Measurements from ENCODE around the gene CHRNA4. TPM values are rescaled to one million over a fixed set of nuclear protein-coding genes. Genes with fewer than 3 reads are reported as not detected.
A peak's percentile ranks its signal among the peaks of the same experiment; 100 is the strongest.

CHRNA4 gene
- total and polyA plus RNA-seq, 9 donors, result 0.06 to 2.9 (median 0.43) TPM; not detected in 2

DNA sequence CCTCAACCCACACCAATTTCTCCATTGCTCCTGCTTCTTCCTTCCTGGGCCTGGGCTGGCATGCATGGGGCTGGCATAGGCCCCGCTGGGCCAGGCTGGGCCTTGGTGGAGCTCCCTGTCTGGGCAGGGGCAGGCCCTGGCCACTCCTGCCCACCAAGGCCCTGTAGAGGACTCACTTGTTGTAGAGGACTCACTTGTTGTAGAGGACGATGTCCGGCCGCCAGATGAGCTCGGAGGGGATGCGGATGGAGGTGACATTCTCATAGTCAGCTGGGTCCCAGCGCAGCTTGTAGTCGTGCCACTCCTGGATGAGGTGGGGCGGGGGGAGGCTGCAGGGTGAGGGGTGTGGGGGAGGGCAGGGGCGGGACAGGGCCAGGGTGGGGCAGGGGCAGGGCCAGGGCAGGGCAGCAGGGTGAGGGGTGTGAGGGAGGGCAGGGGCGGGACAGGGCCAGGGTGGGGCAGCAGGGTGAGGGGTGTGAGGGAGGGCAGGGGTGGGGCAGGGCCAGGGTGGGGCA, 5.3 kb downstream of the CHRNA4 start:
- Histone ChIP-seq H3K9me3 (no peaks in the 10 kb centered on the region), H3K4me1 (ENCODE audit: insufficient read depth) (no peaks in the 10 kb centered on the region), H3K27me3 (no peaks in the 10 kb centered on the region), H3K4me3 (no peak overlapping the region), H3K27ac (no peak overlapping the region), H3K36me3 (no peaks in the 10 kb centered on the region)
- intact Hi-C loops (cut with DNase I), result no loop called here
- no peak for DNase-seq
- WGBS, 3 donors, result 83 to 93% (median 89%) methylated on average over 4 to 11 of the region's 11 CpGs
- TF ChIP-seq EP300 (IDR thresholded peaks at IDR 0.05) (no peak), POLR2A (IDR thresholded peaks at IDR 0.05) (no peak)
- TF ChIP-seq, protein P1, sequence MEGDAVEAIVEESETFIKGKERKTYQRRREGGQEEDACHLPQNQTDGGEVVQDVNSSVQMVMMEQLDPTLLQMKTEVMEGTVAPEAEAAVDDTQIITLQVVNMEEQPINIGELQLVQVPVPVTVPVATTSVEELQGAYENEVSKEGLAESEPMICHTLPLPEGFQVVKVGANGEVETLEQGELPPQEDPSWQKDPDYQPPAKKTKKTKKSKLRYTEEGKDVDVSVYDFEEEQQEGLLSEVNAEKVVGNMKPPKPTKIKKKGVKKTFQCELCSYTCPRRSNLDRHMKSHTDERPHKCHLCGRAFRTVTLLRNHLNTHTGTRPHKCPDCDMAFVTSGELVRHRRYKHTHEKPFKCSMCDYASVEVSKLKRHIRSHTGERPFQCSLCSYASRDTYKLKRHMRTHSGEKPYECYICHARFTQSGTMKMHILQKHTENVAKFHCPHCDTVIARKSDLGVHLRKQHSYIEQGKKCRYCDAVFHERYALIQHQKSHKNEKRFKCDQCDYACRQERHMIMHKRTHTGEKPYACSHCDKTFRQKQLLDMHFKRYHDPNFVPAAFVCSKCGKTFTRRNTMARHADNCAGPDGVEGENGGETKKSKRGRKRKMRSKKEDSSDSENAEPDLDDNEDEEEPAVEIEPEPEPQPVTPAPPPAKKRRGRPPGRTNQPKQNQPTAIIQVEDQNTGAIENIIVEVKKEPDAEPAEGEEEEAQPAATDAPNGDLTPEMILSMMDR (IDR thresholded peaks at IDR 0.05), result no peak

DNA sequence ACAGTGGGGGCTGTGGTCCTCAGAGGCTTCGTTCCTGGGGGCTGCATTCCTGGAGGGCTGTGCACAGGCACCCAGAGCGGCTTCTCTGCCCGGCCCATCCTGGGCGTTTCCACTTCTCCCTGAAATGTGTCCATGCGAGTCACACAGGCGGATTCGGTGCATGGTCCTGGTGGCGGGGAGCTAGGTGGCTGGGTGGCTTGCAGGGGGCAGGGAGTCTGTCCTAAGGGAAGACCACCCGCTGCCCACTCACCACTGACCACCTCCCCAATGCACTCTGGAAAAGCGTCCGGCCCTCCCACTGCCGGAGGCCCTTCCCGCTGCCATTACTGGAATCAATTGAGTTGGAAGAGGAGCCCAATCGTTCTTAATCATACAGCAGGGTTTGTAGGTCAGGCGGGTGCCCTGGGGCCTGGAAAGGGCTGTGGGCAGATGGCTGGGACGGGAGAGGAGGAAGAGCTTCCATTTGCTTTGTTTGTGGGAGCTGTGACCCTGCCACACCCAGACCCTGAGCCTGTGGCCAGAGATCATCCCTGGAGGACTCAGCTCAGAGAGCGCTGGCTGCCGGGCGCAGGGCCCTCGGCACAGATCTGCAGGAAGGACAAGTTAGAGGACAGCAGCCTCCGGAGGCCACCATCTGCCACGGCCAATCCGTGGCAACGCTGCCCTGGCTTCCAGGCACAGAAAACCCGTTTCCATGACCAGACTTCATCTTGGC, 6.4 kb downstream of the CHRNA4 start:
- no peak overlapping the region for H3K27ac ChIP-seq
- H3K4me1 ChIP-seq (ENCODE audit: insufficient read depth), result no peaks in the 10 kb centered on the region
- no peaks in the 10 kb centered on the region for H3K27me3 ChIP-seq
- intact Hi-C loops (cut with DNase I), result no loop called here
- TF ChIP-seq POLR2A (IDR thresholded peaks at IDR 0.05) (no peak), EP300 (IDR thresholded peaks at IDR 0.05) (no peak)
- TF ChIP-seq, protein P1 (IDR thresholded peaks at IDR 0.05), result no peak
- 82 to 87% (median 83%) methylated on average over 25 of the region's 25 CpGs for WGBS, 3 donors
- no peaks in the 10 kb centered on the region for H3K36me3 ChIP-seq
- DNase-seq, result no peak
- no peaks in the 10 kb centered on the region for H3K9me3 ChIP-seq
- no peak overlapping the region for H3K4me3 ChIP-seq

DNA sequence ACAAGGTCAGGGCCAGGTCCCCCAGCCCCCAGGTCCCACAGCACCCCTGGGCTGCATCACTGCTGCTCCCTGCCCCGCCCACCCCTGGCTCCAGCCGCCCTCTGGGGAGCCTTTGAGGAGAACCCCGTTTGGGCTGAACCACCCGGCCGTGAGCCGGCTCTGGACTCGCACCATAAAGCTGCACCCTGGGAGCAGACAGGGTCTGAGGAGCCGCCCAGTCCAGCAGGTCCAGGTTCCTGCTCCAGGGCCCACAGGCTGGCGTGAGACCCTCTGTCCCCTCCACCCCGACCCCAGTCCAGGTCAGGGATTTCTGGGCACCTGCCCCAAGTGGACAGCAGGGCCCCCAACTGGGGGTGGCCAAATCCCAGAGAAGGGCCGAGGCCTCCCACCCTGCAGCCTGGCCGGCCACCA, 8.3 kb downstream of the CHRNA4 start:
- no peaks in the 10 kb centered on the region for H3K4me1 ChIP-seq (ENCODE audit: insufficient read depth)
- DNase-seq, result no peak
- TF ChIP-seq POLR2A (IDR thresholded peaks at IDR 0.05) (no peak), EP300 (IDR thresholded peaks at IDR 0.05) (no peak)
- TF ChIP-seq, protein P1 (IDR thresholded peaks at IDR 0.05), result no peak
- H3K4me3 ChIP-seq, result no peak overlapping the region
- no peak overlapping the region for H3K27ac ChIP-seq
- 25 to 52% (median 29%) methylated on average over 7 to 12 of the region's 12 CpGs for WGBS, 3 donors
- no peaks in the 10 kb centered on the region for H3K36me3 ChIP-seq
- H3K9me3 ChIP-seq, result no peaks in the 10 kb centered on the region
- no peaks in the 10 kb centered on the region for H3K27me3 ChIP-seq
- intact Hi-C loops (cut with DNase I), result no loop called here

DNA sequence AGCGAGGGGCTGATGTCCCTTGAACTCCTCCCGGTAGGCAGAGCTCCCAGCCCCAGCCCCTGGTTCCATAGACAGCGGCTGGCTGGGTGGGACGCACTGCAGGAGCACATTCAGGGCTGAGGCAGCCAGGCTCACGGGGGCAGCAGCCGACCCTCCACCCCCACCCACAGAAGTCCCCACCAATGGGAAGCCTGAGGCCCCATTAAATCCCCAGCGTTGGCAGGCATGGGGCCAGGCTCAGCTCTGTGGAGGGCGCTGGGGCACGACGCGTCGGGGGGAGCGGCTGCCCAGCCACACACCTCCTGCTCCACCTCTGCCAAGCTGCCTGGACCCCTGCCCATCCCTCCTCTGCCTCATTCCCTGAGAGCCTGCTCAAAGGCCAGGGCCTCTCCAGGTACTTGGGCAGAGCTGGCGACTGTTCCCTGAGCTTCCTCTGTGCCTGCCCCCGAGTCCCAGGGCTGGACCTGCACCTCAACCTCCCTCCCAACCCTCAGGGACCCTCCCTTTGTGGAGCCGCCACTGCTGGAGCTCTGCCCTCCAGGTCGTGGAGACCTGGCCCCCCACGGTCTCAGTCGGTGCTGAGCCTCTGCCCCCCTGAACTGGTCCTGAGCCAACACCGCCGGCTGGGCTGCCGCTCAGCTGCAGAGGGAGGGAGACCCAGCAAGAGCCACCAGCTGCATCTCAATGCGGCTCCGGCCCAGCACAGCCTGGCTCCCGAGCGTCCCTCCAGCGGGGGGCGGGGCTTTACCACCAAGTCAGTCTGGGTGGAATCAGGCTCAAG, 9.1 kb downstream of the CHRNA4 start:
- no peaks in the 10 kb centered on the region for H3K27me3 ChIP-seq
- WGBS, 3 donors, result 21 to 29% (median 25%) methylated on average over 27 to 28 of the region's 28 CpGs
- H3K4me3 ChIP-seq, result no peak overlapping the region
- H3K36me3 ChIP-seq, result no peaks in the 10 kb centered on the region
- H3K4me1 ChIP-seq (ENCODE audit: insufficient read depth), result no peaks in the 10 kb centered on the region
- DNase-seq, result peak in 1 of 5 donors; percentile 58
- TF ChIP-seq, protein P1 (IDR thresholded peaks at IDR 0.05), result no peak
- no peak for TF ChIP-seq POLR2A (IDR thresholded peaks at IDR 0.05)
- no peak for TF ChIP-seq EP300 (IDR thresholded peaks at IDR 0.05)
- intact Hi-C loops (cut with DNase I), result no loop called here
- no peaks in the 10 kb centered on the region for H3K9me3 ChIP-seq
- no peak overlapping the region for H3K27ac ChIP-seq
